ENCODE measurements around the gene PPFIA1.

GRCh38 chr11:70360211-70360610, 89.7 kb downstream of the PPFIA1 start:
- no peak for TF ChIP-seq CTCF (IDR thresholded peaks at IDR 0.05)
- no peak for TF ChIP-seq POLR2A (IDR thresholded peaks at IDR 0.05)
- no peak for TF ChIP-seq EP300 (IDR thresholded peaks at IDR 0.05)

Data from ovary (tissue), 3 donors.